ENCODE results near the gene MICU1. TPM values are rescaled to one million over a fixed set of nuclear protein-coding genes. Genes with fewer than 3 reads are reported as not detected.
"Not testable (repeated sequence)": the region's sequence is repeated elsewhere in the genome, so short reads cannot be mapped to it uniquely, and the experiment has no call there.

Gene MICU1
- total RNA-seq, 2 donors from 2014 or later: 41.0 to 44.8 TPM

- ATAC-seq: peak; percentile 45 to 54
- DNase-seq: peak; percentile 78
- intact Hi-C loops (cut with DNase I): loop anchor here (5.0 to 10.0 kb wide), 3 partner anchors 53 to 106 kb away; partner anchors contain the start of gene DDIT4 (in 1 of the 2)
Observed at GRCh38 chr10:72328045-72328828, 297.6 kb downstream of the MICU1 start.

GRCh38 chr10:72326665-72327603, 298.9 kb downstream of the MICU1 start:
- not testable (repeated sequence) for ATAC-seq, DNase-seq
- intact Hi-C loops (cut with DNase I): loop anchor here (5.0 to 10.0 kb wide), 3 partner anchors 52 to 105 kb away; partner anchors contain the start of gene DDIT4 (in 1 of the 2)

DNA sequence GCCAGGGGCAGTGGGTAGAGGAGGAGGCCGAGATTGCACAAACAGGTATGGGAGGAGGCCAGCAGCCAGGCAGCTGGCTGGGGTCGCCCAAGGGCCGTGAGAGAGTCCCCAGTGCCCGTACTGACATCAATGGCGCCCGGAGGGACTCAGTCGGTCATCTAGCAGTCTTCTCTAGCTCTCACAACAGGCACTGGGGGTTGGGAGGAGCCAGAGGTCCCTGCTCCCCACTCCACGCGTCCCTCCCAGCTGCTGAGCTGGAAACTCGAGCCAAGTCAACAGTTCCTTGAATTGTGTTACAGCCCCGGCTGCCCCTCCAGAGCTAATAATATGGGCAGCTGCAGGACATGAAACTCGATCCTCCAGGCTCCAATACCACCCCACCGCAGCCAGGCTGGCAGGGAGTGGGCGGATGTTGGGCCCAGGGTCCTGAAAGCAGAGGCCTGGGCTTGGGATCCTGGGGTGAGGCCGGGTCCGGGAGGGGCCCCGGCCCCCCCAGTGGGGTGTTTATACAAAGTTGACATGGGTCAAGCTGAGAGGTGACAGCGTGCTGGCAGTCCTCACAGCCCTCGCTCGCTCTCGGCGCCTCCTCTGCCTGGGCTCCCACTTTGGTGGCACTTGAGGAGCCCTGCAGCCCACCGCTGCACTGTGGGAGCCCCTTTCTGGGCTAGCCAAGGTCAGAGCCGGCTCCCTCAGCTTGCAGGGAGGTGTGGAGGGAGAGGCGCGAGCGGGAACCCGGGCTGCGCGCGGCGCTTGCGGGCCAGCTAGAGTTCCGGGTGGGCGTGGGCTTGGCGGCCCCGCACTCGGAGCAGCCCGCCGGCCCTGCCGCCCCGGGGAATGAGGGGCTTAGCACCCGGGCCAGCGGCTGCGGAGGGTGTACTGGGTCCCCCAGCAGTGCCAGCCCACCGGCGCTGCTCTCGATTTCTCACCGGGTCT, 300.4 kb downstream of the MICU1 start:
- ATAC-seq (peak; percentile 11 to 52), DNase-seq (peak; percentile 86)
- intact Hi-C loops (cut with DNase I): loop anchor here (5.0 to 10.0 kb wide), 3 partner anchors 51 to 103 kb away; partner anchors contain the start of gene DDIT4 (in 1 of the 2)

- DNase-seq: no peak
- intact Hi-C loops (cut with DNase I): loop anchor here in 1 of 2 donors (10.0 kb wide), 1 partner anchor 49 kb away; the partner anchor contains the start of gene DDIT4
- no peak for ATAC-seq
Observed at GRCh38 chr10:72323771-72324191, 302.1 kb downstream of the MICU1 start.

GRCh38 chr10:72323108-72323749, 302.6 kb downstream of the MICU1 start:
- no peak for ATAC-seq

DNA sequence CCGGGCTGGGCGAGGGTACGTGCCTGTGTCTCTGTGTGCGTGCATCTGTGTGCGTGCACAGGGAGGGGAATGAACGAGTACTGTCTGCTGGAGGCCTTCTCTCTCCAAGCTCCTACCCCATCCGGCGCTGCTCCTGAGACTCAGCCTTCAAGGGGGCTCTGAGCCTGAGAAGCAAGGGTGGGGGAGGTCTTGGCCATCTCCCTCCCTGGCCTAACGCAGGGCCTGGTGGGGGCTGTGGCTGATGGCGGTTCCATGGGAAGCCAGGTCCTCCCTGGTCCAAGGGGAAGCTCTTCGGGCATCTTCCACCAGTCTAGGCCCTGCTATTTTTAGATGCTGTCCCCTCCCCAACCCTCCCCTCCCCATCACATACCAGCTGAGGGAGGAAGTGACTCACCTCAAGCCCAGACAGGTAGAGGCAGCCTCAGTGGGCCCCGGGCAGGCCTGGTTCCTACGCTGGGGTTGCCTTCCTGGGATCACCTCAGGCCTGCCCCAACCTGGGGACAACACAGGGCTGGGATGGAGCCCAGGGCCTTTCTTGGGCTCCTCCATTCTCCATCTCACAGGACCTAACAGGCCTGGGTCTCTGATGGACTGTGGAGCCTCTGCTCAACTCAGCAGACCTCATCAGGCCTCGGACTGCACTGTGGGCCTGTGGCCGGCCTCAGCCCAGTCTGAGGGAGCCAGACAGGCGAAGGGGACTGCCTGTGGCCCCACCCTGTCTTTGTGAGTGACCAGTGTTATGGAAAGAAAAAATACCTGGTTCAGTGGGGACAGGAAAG, 303.4 kb downstream of the MICU1 start:
- no peak for ATAC-seq
- DNase-seq: no peak
- intact Hi-C loops (cut with DNase I): loop anchor here in 1 of 2 donors (10.0 kb wide), 1 partner anchor 48 kb away; the partner anchor contains the start of gene DDIT4

More at GRCh38 chr10:72323108-72323749, 302.6 kb downstream of the MICU1 start:
- DNase-seq: no peak
- intact Hi-C loops (cut with DNase I): loop anchor here in 1 of 2 donors (10.0 kb wide), 1 partner anchor 48 kb away; the partner anchor contains the start of gene DDIT4

- intact Hi-C loops (cut with DNase I): loop anchor here in 1 of 2 donors (10.0 kb wide), 1 partner anchor 47 kb away; the partner anchor contains the start of gene DDIT4
- DNase-seq (no peak), ATAC-seq (no peak)
Observed at GRCh38 chr10:72322030-72322279, 303.9 kb downstream of the MICU1 start.

GRCh38 chr10:72321248-72322029, 304.4 kb downstream of the MICU1 start:
- no peak for ATAC-seq
- no peak for DNase-seq
- intact Hi-C loops (cut with DNase I): loop anchor here in 1 of 2 donors (10.0 kb wide), 1 partner anchor 47 kb away; the partner anchor contains the start of gene DDIT4

- intact Hi-C loops (cut with DNase I): loop anchor here in 1 of 2 donors (10.0 kb wide), 1 partner anchor 46 kb away; the partner anchor contains the start of gene DDIT4
- ATAC-seq (peak; percentile 13 to 73), DNase-seq (peak; percentile 79)
Observed at GRCh38 chr10:72320676-72321247, 305.1 kb downstream of the MICU1 start.

GRCh38 chr10:72319416-72320254, 306.2 kb downstream of the MICU1 start:
- ATAC-seq: peak; percentile 84 to 88
- DNase-seq: peak; percentile 95
- intact Hi-C loops (cut with DNase I): loop anchor here (5.0 to 10.0 kb wide), 2 partner anchors 45 to 47 kb away; partner anchors contain the start of gene DDIT4 (in 2 of the 2)

DNA sequence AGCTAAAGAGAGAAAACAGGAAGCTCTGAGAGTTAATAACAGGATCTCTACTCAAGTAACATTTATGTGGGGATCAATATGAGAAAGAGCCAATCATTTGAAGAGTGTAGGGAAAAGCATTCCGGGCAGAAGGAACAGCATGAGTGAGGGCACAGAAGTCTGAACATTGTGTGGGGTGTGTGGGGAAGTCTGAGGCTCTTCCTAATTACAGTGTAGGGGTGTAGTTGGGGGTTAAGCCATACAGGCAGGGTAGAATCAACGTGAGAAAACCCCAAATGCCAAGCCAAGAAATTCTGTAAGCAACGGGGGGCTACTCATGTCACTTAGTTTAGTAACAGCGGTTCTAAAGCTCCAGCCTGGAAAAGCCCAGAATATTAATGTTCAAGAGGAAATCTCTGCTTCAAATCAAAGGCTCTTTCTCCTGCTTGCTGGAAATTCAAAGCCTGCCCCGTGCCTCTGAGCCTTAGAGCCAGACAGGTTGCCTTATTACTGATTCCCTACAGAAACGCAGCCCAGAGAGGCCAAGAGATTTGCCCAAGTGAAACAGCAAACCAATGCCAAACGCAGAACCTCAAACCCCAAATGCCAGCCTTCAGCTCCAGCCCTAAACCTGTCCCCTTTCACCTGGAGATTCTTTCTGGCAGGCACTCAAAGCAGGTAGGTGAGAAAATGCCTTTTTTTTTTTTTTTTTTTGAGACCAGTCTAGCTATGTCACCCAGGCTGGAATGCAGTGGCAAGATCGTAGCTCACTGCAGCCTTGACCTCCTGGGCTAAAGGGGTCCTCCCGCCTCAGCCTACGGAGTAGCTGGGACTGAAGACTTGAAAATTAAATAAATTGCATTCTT, 307.2 kb downstream of the MICU1 start:
- intact Hi-C loops (cut with DNase I): loop anchor here in 1 of 2 donors (5.0 kb wide), 1 partner anchor 46 kb away; the partner anchor contains the start of gene DDIT4
- ATAC-seq (no peak), DNase-seq (no peak)
